Epithelial cell of proximal tubule (primary cell): ENCODE data around the gene SLC12A4. TPM values are rescaled to one million over a fixed set of nuclear protein-coding genes. Genes with fewer than 3 reads are reported as not detected.
"Not testable (repeated sequence)": the region's sequence is repeated elsewhere in the genome, so short reads cannot be mapped to it uniquely, and the experiment has no call there.

Experiments
- DNase-seq: peaks from one replicate; pipeline ENCODE4 v3.0.0-alpha.2; 2011; ENCODE audit warnings: low read depth
- H3K4me3 ChIP-seq: 2 replicates; pipeline ENCODE4 v1.5.1; 2011; ENCODE audit warnings: low read depth, mild to moderate bottlenecking, low read length
- CTCF ChIP-seq: conservative IDR thresholded peaks from 2 replicates; pipeline ENCODE4 v1.5.1; 2012; ENCODE audit warnings: low read depth, mild to moderate bottlenecking, low read length
- total RNA-seq: library from RNA; depleted of rRNA; stranded (reverse); fragments of >200 nt; gene quantifications from 2 replicates; pipeline ENCODE4 v1.2.3, GENCODE V29; 2015

SLC12A4 gene
- total RNA-seq, 1 donor from 2014 or later = 50.7 TPM

GRCh38 chr16:67915831-67916723, 52.4 kb downstream of the SLC12A4 start:
- DNase-seq = no peak
- H3K4me3 ChIP-seq = no peak overlapping the region
- no peak for TF ChIP-seq CTCF

GRCh38 chr16:67915496-67915769, 53.0 kb downstream of the SLC12A4 start:
- not testable (repeated sequence) for DNase-seq, H3K4me3 ChIP-seq

- H3K4me3 ChIP-seq = no peak overlapping the region
- no peak for TF ChIP-seq CTCF
Measured at GRCh38 chr16:67914758-67915495, 53.5 kb downstream of the SLC12A4 start.

GRCh38 chr16:67910158-67910557, 58.3 kb downstream of the SLC12A4 start:
- no peak for DNase-seq
- H3K4me3 ChIP-seq = no peak overlapping the region
- TF ChIP-seq CTCF = no peak

More at GRCh38 chr16:67914758-67915495, 53.5 kb downstream of the SLC12A4 start:
- DNase-seq = no peak

GRCh38 chr16:67909056-67909742, 59.2 kb downstream of the SLC12A4 start:
- no peak overlapping the region for H3K4me3 ChIP-seq

GRCh38 chr16:67907397-67908180, 60.8 kb downstream of the SLC12A4 start:
- TF ChIP-seq CTCF = no peak
- no peak for DNase-seq
- no peak overlapping the region for H3K4me3 ChIP-seq

More at GRCh38 chr16:67909056-67909742, 59.2 kb downstream of the SLC12A4 start:
- no peak for DNase-seq
- no peak for TF ChIP-seq CTCF
